GM06990 (cell line): ENCODE data around the gene MAP3K19.

ENCODE experiments used
- DNase-seq: peaks from one replicate; pipeline ENCODE4 v3.0.0-alpha.2; 2011; ENCODE audit not compliant: insufficient read length; ENCODE audit errors: extremely low read depth
- H3K27me3 ChIP-seq: replicated peaks from 2 replicates; pipeline ENCODE4 v1.6.0; 2011; ENCODE audit warnings: low read length; ENCODE audit not compliant: control insufficient read depth, insufficient read depth
- H3K36me3 ChIP-seq: 2 replicates; pipeline ENCODE4 v1.5.1; 2011; ENCODE audit warnings: low read length; ENCODE audit not compliant: control insufficient read depth, insufficient read depth
- H3K4me3 ChIP-seq: replicated peaks from 2 replicates; pipeline ENCODE4 v1.5.1; 2011; ENCODE audit warnings: low read depth, mild to moderate bottlenecking, control low read depth, low read length
- CTCF ChIP-seq: IDR thresholded peaks from 2 replicates; pipeline ENCODE4 v1.5.1; 2011; ENCODE audit warnings: low read length, control low read depth, mild to moderate bottlenecking, inconsistent platforms; ENCODE audit not compliant: insufficient read depth, poor library complexity, severe bottlenecking

The MAP3K19 gene

GRCh38 chr2:134957477-134957876, 89.8 kb downstream of the MAP3K19 start:
- H3K27me3 ChIP-seq = no peaks in the 10 kb centered on the region

GRCh38 chr2:134955744-134956143, 91.5 kb downstream of the MAP3K19 start:
- TF ChIP-seq CTCF = no peak
- H3K27me3 ChIP-seq = no peaks in the 10 kb centered on the region
- H3K4me3 ChIP-seq = no peak overlapping the region
- DNase-seq = no peak
- H3K36me3 ChIP-seq = peaks cover 10% of the 10 kb centered on the region

More at GRCh38 chr2:134957477-134957876, 89.8 kb downstream of the MAP3K19 start:
- TF ChIP-seq CTCF = no peak
- no peak overlapping the region for H3K4me3 ChIP-seq
- H3K36me3 ChIP-seq = peaks cover 10% of the 10 kb centered on the region
- no peak for DNase-seq

GRCh38 chr2:134954065-134954464, 93.2 kb downstream of the MAP3K19 start:
- DNase-seq = no peak
- no peak for TF ChIP-seq CTCF
- peaks cover 13% of the 10 kb centered on the region for H3K36me3 ChIP-seq
- no peaks in the 10 kb centered on the region for H3K27me3 ChIP-seq
- H3K4me3 ChIP-seq = no peak overlapping the region

- TF ChIP-seq CTCF = no peak
- Histone ChIP-seq H3K4me3 (no peak overlapping the region), H3K36me3 (peaks cover 18% of the 10 kb centered on the region), H3K27me3 (no peaks in the 10 kb centered on the region)
- DNase-seq = no peak
These were observed 94.6 kb downstream of the MAP3K19 start for GRCh38 chr2:134952608-134953007.

- DNase-seq = no peak
- Histone ChIP-seq H3K36me3 (peaks cover 20% of the 10 kb centered on the region), H3K4me3 (no peak overlapping the region), H3K27me3 (no peaks in the 10 kb centered on the region)
- TF ChIP-seq CTCF = no peak
These were observed 96.4 kb downstream of the MAP3K19 start for GRCh38 chr2:134950886-134951285.
